HEK293 (cell line): ENCODE results near the gene SPTBN1.

Source experiments
- CTCF ChIA-PET: fragments of 350-600 bp; formaldehyde crosslinking; extraction: SDS; loops from one replicate; lab custom pipeline; 2021; ENCODE audit warnings: antibody characterized with exemption; lab: Yijun Ruan, JAX
- POLR2A ChIA-PET: fragments of 300-600 bp; formaldehyde crosslinking; extraction: SDS; loops from one replicate; lab custom pipeline; 2020; ENCODE audit warnings: antibody characterized with exemption, inconsistent platforms; lab: Yijun Ruan, JAX
- H3K27ac ChIP-seq: fragments of 200-500 bp; sonication (Bioruptor generic); 2 replicates; pipeline ENCODE4 v1.5.1; 2014; ENCODE audit warnings: low read depth, low read length, control low read depth, inconsistent platforms; ENCODE audit errors: extremely low read depth
- H3K36me3 ChIP-seq, 2 experiments: fragments of 200-500 bp in 1 of 2; sonication (Bioruptor generic) in 1 of 2; 1 replicate in 1 of 2; 2 replicates in 1 of 2; pipeline ENCODE4 v1.5.1; 2014 to 2017; ENCODE audit warnings: inconsistent platforms in 2 of 2, low read length in 2 of 2; ENCODE audit not compliant: control insufficient read depth in 2 of 2, insufficient read depth in 1 of 2
- H3K4me1 ChIP-seq: fragments of 200-500 bp; sonication (Bioruptor generic); 2 replicates; pipeline ENCODE4 v1.5.1; 2014; ENCODE audit warnings: mild to moderate bottlenecking, low read length, inconsistent platforms; ENCODE audit not compliant: control insufficient read depth, insufficient read depth
- H3K4me3 ChIP-seq: 2 replicates; pipeline ENCODE4 v1.5.1; 2011; ENCODE audit warnings: low read depth, mild to moderate bottlenecking, control low read depth, low read length, moderate library complexity
- H3K9me3 ChIP-seq: fragments of 200-500 bp; sonication (Bioruptor generic); 2 replicates; pipeline ENCODE4 v1.5.1; 2014; ENCODE audit warnings: low read depth, low read length, inconsistent platforms; ENCODE audit not compliant: control insufficient read depth, insufficient read depth
- AEBP2 ChIP-seq: fragments of 450-650 bp; formaldehyde crosslinking; IDR thresholded peaks from 2 replicates; pipeline ENCODE4 v1.5.1; 2016; ENCODE audit warnings: missing biosample characterization, missing genetic modification characterization, borderline replicate concordance
- CTCF ChIP-seq: fragments of 450-650 bp; formaldehyde crosslinking; IDR thresholded peaks from 2 replicates; pipeline ENCODE4 v1.5.1; 2016; ENCODE audit warnings: missing biosample characterization, missing genetic modification characterization
- HOXC10 ChIP-seq: sonication (generic); formaldehyde crosslinking; IDR thresholded peaks from 2 replicates; pipeline ENCODE4 v1.8.1; 2023; ENCODE audit warnings: mild to moderate bottlenecking, missing genetic modification reagents
- KLF7 ChIP-seq: fragments of 450-650 bp; formaldehyde crosslinking; IDR thresholded peaks from 2 replicates; pipeline ENCODE4 v1.5.1; 2016; ENCODE audit warnings: missing biosample characterization, missing genetic modification characterization, borderline replicate concordance
- PRDM1 ChIP-seq: fragments of 450-650 bp; formaldehyde crosslinking; IDR thresholded peaks from 2 replicates; pipeline ENCODE4; 2016; ENCODE audit warnings: missing biosample characterization, missing genetic modification characterization
- ZBTB17 ChIP-seq: fragments of 450-650 bp; formaldehyde crosslinking; IDR thresholded peaks from 2 replicates; pipeline ENCODE4 v1.5.1; 2016; ENCODE audit warnings: missing biosample characterization, missing genetic modification characterization
- ZBTB7A ChIP-seq: fragments of 450-650 bp; formaldehyde crosslinking; IDR thresholded peaks from 2 replicates; pipeline ENCODE4 v1.5.1; 2016; ENCODE audit warnings: low read depth, missing biosample characterization, missing genetic modification characterization
- ZBTB8A ChIP-seq: fragments of 450-650 bp; formaldehyde crosslinking; IDR thresholded peaks from 2 replicates; pipeline ENCODE4 v1.5.1; 2016; ENCODE audit warnings: missing biosample characterization, missing genetic modification characterization
- ZFP3 ChIP-seq: fragments of 450-650 bp; formaldehyde crosslinking; IDR thresholded peaks from 2 replicates; pipeline ENCODE4 v1.5.1; 2016; ENCODE audit warnings: low read depth, missing biosample characterization, missing genetic modification characterization
- ZNF10 ChIP-seq: fragments of 450-650 bp; formaldehyde crosslinking; IDR thresholded peaks from 2 replicates; pipeline ENCODE4 v1.5.1; 2017; ENCODE audit warnings: missing biosample characterization, missing genetic modification characterization
- ZNF140 ChIP-seq: fragments of 450-650 bp; formaldehyde crosslinking; IDR thresholded peaks from 2 replicates; pipeline ENCODE4 v1.5.1; 2016; ENCODE audit warnings: missing biosample characterization, missing genetic modification characterization
- ZNF169 ChIP-seq: fragments of 450-650 bp; formaldehyde crosslinking; IDR thresholded peaks from 2 replicates; pipeline ENCODE4 v1.5.1; 2016; ENCODE audit warnings: missing biosample characterization, missing genetic modification characterization
- ZNF24 ChIP-seq: fragments of 450-650 bp; formaldehyde crosslinking; IDR thresholded peaks from 2 replicates; pipeline ENCODE4 v1.5.1; 2016; ENCODE audit warnings: missing biosample characterization, missing genetic modification characterization
- ZNF280C ChIP-seq: fragments of 450-650 bp; formaldehyde crosslinking; IDR thresholded peaks from 2 replicates; pipeline ENCODE4 v1.5.1; 2016; ENCODE audit warnings: missing biosample characterization, missing genetic modification characterization
- ZNF404 ChIP-seq: fragments of 450-650 bp; formaldehyde crosslinking; IDR thresholded peaks from 2 replicates; pipeline ENCODE4 v1.5.1; 2017; ENCODE audit warnings: missing biosample characterization, missing genetic modification characterization
- ZNF518A ChIP-seq: fragments of 450-650 bp; formaldehyde crosslinking; conservative IDR thresholded peaks from 2 replicates; pipeline ENCODE4 v1.5.1; 2016; ENCODE audit warnings: low read depth, missing biosample characterization, missing genetic modification characterization
- ZNF549 ChIP-seq: fragments of 450-650 bp; IDR thresholded peaks from 2 replicates; pipeline ENCODE4 v1.5.1; 2018; ENCODE audit warnings: missing biosample characterization, missing genetic modification characterization, mild to moderate bottlenecking, inconsistent platforms, moderate library complexity
- ZNF561 ChIP-seq: fragments of 450-650 bp; IDR thresholded peaks from 2 replicates; pipeline ENCODE4 v1.5.1; 2018; ENCODE audit warnings: missing biosample characterization, missing genetic modification characterization, borderline replicate concordance
- ZNF624 ChIP-seq: fragments of 450-650 bp; formaldehyde crosslinking; IDR thresholded peaks from 2 replicates; pipeline ENCODE4 v1.5.1; 2017; ENCODE audit warnings: missing biosample characterization, missing genetic modification characterization
- ZNF692 ChIP-seq: fragments of 450-650 bp; formaldehyde crosslinking; IDR thresholded peaks from 2 replicates; pipeline ENCODE4 v1.5.1; 2016; ENCODE audit warnings: missing biosample characterization, missing genetic modification characterization
- ZNF792 ChIP-seq: fragments of 450-650 bp; formaldehyde crosslinking; IDR thresholded peaks from 2 replicates; pipeline ENCODE4 v1.5.1; 2016; ENCODE audit warnings: missing biosample characterization, missing genetic modification characterization
- ZNF830 ChIP-seq: fragments of 450-650 bp; IDR thresholded peaks from 2 replicates; pipeline ENCODE4 v1.5.0; 2018; ENCODE audit warnings: missing biosample characterization, missing genetic modification characterization, low read depth, mild to moderate bottlenecking, moderate library complexity
- ZSCAN18 ChIP-seq: fragments of 450-650 bp; formaldehyde crosslinking; IDR thresholded peaks from 2 replicates; pipeline ENCODE4 v1.5.1; 2016; ENCODE audit warnings: missing biosample characterization, missing genetic modification characterization

SPTBN1 gene

GRCh38 chr2:54455563-54456361 is at the start of gene SPTBN1:
SPTBN1 (plus strand) TSS chr2:54456327; CDS start chr2:54526419, 70,092 bp downstream.
- Histone ChIP-seq H3K4me3 (peak within 1 kb of the TSS; percentile 83), H3K4me1 (peaks cover 11% of the 10 kb centered on the region), H3K36me3 (no peaks in the 10 kb centered on the region; a peak in 1 of 3 replicates), H3K9me3 (no peaks in the 10 kb centered on the region), H3K27ac (peak within 1 kb of the TSS; percentile 88)
- POLR2A ChIA-PET, result no interaction called here
- CTCF ChIA-PET, result interaction anchor here (0.6 kb wide), 1 partner anchor 248 kb away, joined by 3 read pairs; no protein-coding TSS in a partner anchor
- TF ChIP-seq ZNF169 (no peak), ZBTB17 (tag by site-specific recombination) (peak; percentile 84), ZNF561 (tag by site-specific recombination) (0 out of 2 replicates have a peak, but pooled peaks have one; percentile 14), HOXC10 (CRISPR knock-in tag) (no peak), AEBP2 (tag by site-specific recombination) (no peak), ZNF140 (tag by site-specific recombination) (no peak), ZNF830 (tag by site-specific recombination) (no peak), PRDM1 (tag by site-specific recombination) (no peak), CTCF (tag by site-specific recombination) (0 out of 2 replicates have a peak, but pooled peaks have one; percentile 11), ZNF692 (tag by site-specific recombination) (no peak), ZNF24 (tag by site-specific recombination) (no peak), ZNF624 (no peak), ZNF792 (tag by site-specific recombination) (no peak), ZNF280C (tag by site-specific recombination) (no peak), ZNF518A (tag by site-specific recombination) (no peak), ZBTB7A (tag by site-specific recombination) (peak; percentile 65; the same call in 1 of the 2 replicates), ZNF10 (tag by site-specific recombination) (no peak), KLF7 (no peak), ZNF404 (tag by site-specific recombination) (no peak), ZNF549 (tag by site-specific recombination) (no peak), ZFP3 (tag by site-specific recombination) (no peak), ZBTB8A (peak; percentile 95), ZSCAN18 (tag by site-specific recombination) (no peak)
